Activated CD8-positive, alpha-beta memory T cell treated with anti-CD3 and anti-CD28 coated beads, Interleukin-2, amount 10 ng/mL, durations not matched to agents 7 days and 5 days (primary cell): ENCODE results near the gene AHCYL2. TPM values are rescaled to one million over a fixed set of nuclear protein-coding genes. Genes with fewer than 3 reads are reported as not detected.

Experiments used
- ATAC-seq: fragments of 150-1000 bp; cut with Tn5 transposase; one replicate; pipeline ENCODE4 v1.10.0; 2021; ENCODE audit warnings: moderate library complexity
- CTCF ChIA-PET: fragments of 350-600 bp; sonication (Branson Sonifier 250); formaldehyde crosslinking; loops from one replicate; lab custom pipeline; 2021; ENCODE audit warnings: antibody characterized with exemption; lab: Charles Lee
- DNase-seq: peaks from one replicate; pipeline ENCODE4 v3.0.0-alpha.2; 2020
- H3K27ac Mint-ChIP-seq: one replicate; pipeline ENCODE4 v1.8.0; 2021; ENCODE audit warnings: mild to moderate bottlenecking, mixed read lengths
- H3K27me3 Mint-ChIP-seq: one replicate; pipeline ENCODE4 v1.8.0; 2021; ENCODE audit warnings: mixed read lengths
- H3K36me3 Mint-ChIP-seq: one replicate; pipeline ENCODE4 v1.8.0; 2021; ENCODE audit warnings: mild to moderate bottlenecking, mixed read lengths
- H3K4me1 Mint-ChIP-seq: one replicate; pipeline ENCODE4 v1.8.0; 2021; ENCODE audit warnings: mixed read lengths
- H3K4me3 Mint-ChIP-seq: one replicate; pipeline ENCODE4 v1.8.0; 2021; ENCODE audit warnings: mild to moderate bottlenecking, moderate library complexity, mixed read lengths
- H3K9me3 Mint-ChIP-seq: one replicate; pipeline ENCODE4 v1.8.0; 2022; ENCODE audit warnings: low read depth, mixed read lengths
- total RNA-seq, 2 experiments: library from RNA; stranded (reverse); gene quantifications; one replicate each; pipeline ENCODE4 v1.2.3, GENCODE V29; 2021

Gene AHCYL2
- total RNA-seq, 2 experiments from 2014 or later: 12.7 to 12.8 TPM

DNA sequence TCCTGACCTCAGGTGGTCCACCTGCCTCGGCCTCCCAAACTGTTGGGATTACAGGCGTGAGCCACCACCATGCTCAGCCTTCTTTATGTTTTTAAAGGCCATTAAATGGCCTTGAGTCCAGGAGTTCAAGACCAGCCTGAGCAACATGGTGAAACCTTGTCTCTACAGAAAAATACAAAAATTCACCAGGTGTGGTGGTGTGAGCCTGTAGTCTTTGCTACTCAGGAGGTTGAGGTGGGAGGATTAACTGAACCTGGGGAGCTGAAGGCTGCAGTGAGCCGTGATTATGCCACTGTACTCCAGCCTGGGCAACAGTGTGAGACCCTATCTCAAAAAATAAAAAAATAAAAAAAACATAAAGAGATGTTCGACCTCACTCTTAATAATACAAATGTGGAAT is 25.4 kb upstream of the AHCYL2 start:
- CTCF ChIA-PET: interaction anchor here (0.7 to 1.3 kb wide), 3 partner anchors 10 to 36 kb away, joined by 3 to 4 read pairs (median 4); no protein-coding TSS in a partner anchor
- Mint-ChIP-seq H3K9me3 (no peaks in the 10 kb centered on the region), H3K4me1 (no peaks in the 10 kb centered on the region), H3K36me3 (no peaks in the 10 kb centered on the region), H3K4me3 (no peak overlapping the region), H3K27me3 (peaks cover 17% of the 10 kb centered on the region), H3K27ac (no peak overlapping the region)
- no peak for ATAC-seq
- DNase-seq: no peak

DNA sequence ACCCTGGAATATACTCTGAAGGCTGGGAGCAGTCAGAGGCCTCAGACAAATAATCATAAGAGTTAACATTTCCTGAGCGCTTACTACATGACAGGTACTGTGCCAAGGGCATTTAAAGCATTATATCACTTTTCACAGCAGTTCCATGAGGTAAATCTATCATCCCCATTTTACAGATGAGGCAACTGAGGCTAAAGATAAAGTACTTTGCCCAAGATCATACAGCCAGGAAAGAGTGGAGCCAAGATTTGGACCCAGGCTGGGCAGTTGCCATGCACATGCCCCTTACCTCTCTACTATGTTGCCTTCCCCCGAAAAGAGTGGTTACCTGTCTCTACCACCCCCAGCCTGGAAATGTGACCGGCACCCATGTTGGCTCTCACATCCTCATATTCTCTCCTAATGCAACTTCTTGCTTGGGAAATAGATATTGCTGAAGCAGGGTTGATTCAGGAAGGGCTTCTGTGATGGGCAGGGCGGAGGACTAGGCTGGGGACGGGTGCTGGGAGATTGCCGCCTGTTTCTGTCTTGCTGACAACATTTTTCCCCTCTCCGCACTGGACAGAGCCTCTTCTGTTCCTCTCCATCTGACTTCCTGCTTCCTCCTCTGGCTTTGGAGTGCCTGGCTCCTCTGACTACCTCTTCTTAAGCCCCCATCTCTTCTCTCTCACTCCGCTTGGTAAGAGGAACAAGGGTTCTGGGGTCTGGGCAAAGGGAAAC is 22.6 kb upstream of the AHCYL2 start:
- H3K27me3 Mint-ChIP-seq: peaks cover 15% of the 10 kb centered on the region
- CTCF ChIA-PET: no interaction called here
- DNase-seq: no peak
- H3K4me3 Mint-ChIP-seq: no peak overlapping the region
- no peaks in the 10 kb centered on the region for H3K4me1 Mint-ChIP-seq
- H3K27ac Mint-ChIP-seq: no peak overlapping the region
- no peaks in the 10 kb centered on the region for H3K36me3 Mint-ChIP-seq
- ATAC-seq: no peak
- no peaks in the 10 kb centered on the region for H3K9me3 Mint-ChIP-seq

DNA sequence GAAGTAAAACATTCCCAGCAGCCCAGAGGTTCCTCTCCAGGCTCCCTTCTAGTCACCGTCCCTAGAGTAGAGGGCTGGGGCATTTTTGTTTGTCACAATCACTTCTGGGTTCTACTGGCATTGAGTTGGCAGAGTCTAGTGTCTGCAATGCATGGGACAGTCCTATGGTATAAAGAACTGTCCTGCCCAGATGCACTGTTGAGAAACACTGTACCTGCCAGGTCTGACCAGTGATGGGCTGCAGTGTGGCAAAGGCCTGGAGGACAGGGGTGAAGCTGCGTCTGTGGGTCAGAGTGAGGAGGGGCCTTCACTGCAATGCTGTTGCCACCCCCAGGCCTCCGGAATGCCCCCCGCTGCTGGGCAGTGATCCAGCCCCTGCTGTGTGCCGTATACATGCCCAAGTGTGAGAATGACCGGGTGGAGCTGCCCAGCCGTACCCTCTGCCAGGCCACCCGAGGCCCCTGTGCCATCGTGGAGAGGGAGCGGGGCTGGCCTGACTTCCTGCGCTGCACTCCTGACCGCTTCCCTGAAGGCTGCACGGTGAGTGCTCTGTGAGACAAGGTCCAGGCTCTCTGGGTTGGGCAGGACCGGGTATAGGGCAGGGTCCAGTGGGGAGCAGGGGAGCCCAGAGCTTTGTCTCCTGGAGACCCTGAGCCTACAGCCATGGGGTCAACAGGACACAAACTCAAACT is 21.6 kb upstream of the AHCYL2 start:
- CTCF ChIA-PET: interaction anchor here (0.7 kb wide), 1 partner anchor 112 kb away, joined by 3 read pairs; no protein-coding TSS in a partner anchor
- ATAC-seq (no peak), DNase-seq (no peak)
- Mint-ChIP-seq H3K9me3 (no peaks in the 10 kb centered on the region), H3K4me1 (no peaks in the 10 kb centered on the region), H3K27ac (no peak overlapping the region), H3K4me3 (no peak overlapping the region), H3K36me3 (no peaks in the 10 kb centered on the region), H3K27me3 (peaks cover 14% of the 10 kb centered on the region)

DNA sequence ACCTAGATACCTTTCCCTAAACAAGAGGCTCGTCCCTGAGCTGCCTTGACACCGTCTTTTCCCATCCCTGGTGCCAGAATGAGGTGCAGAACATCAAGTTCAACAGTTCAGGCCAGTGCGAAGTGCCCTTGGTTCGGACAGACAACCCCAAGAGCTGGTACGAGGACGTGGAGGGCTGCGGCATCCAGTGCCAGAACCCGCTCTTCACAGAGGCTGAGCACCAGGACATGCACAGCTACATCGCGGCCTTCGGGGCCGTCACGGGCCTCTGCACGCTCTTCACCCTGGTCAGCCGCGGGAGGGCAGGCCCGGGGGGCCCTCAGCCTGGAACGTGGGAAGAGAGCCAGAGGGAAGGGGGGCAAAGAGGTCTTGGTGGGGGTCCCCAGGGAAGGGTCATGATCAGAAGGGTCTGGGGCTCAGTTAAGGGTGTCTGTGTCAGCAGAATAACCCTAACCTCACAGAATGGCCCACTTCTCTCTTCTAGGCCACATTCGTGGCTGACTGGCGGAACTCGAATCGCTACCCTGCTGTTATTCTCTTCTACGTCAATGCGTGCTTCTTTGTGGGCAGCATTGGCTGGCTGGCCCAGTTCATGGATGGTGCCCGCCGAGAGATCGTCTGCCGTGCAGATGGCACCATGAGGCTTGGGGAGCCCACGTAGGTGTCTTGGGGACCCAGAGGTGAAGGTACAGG is 19.6 kb upstream of the AHCYL2 start:
- CTCF ChIA-PET: no interaction called here
- no peaks in the 10 kb centered on the region for H3K36me3 Mint-ChIP-seq
- no peaks in the 10 kb centered on the region for H3K9me3 Mint-ChIP-seq
- no peak overlapping the region for H3K4me3 Mint-ChIP-seq
- ATAC-seq (no peak), DNase-seq (no peak)
- no peaks in the 10 kb centered on the region for H3K4me1 Mint-ChIP-seq
- H3K27me3 Mint-ChIP-seq: peaks cover 16% of the 10 kb centered on the region
- H3K27ac Mint-ChIP-seq: no peak overlapping the region

DNA sequence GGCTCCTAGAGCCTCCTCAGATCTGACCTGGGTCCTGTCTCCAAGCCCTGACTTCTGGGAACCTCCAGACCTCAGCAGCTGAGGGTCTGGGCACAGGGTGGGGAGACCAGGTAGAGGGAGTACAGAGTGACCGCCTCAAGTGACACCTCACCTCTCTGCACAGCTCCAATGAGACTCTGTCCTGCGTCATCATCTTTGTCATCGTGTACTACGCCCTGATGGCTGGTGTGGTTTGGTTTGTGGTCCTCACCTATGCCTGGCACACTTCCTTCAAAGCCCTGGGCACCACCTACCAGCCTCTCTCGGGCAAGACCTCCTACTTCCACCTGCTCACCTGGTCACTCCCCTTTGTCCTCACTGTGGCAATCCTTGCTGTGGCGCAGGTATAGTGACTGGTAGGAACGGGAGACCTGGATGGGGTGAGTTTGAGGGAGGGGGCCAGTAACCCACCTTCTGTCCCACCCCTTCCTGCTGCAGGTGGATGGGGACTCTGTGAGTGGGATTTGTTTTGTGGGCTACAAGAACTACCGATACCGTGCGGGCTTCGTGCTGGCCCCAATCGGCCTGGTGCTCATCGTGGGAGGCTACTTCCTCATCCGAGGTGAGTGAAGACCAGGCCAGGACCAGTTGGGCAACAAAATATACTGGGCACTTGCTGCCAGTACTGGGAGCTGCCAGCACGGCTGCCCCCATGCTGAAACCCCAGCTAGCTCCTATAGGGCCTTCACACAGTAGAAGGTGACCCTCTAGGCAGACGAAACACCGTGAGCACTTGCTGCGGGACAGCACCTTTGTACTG is 18.6 kb upstream of the AHCYL2 start:
- H3K4me3 Mint-ChIP-seq: no peak overlapping the region
- CTCF ChIA-PET: interaction anchor here (0.7 to 2.3 kb wide), 4 partner anchors 9 to 66 kb away, joined by 3 to 9 read pairs (median 6); no protein-coding TSS in a partner anchor
- ATAC-seq: no peak
- H3K27me3 Mint-ChIP-seq: peaks cover 20% of the 10 kb centered on the region
- H3K9me3 Mint-ChIP-seq: no peaks in the 10 kb centered on the region
- H3K27ac Mint-ChIP-seq: no peak overlapping the region
- no peak for DNase-seq
- H3K4me1 Mint-ChIP-seq: no peaks in the 10 kb centered on the region
- H3K36me3 Mint-ChIP-seq: no peaks in the 10 kb centered on the region

DNA sequence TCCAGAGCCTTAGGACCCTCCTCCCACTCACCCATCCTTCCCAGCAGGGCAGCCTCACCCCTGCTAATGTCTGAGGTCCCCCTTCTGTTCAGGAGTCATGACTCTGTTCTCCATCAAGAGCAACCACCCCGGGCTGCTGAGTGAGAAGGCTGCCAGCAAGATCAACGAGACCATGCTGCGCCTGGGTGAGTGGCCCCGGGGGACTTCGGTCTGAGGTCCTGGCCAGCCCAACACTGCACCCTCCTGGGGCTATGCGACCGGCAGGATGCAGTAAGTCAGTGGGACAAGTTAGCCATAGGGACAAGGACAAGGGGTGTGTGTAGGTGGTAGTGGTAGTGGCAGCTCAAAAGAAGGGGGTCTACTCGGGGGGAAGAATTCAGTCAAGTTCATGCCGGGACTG is 16.2 kb upstream of the AHCYL2 start:
- Mint-ChIP-seq H3K27ac (no peak overlapping the region), H3K27me3 (peaks cover 11% of the 10 kb centered on the region), H3K4me1 (no peaks in the 10 kb centered on the region), H3K36me3 (no peaks in the 10 kb centered on the region), H3K9me3 (no peaks in the 10 kb centered on the region), H3K4me3 (no peak overlapping the region)
- no peak for DNase-seq
- CTCF ChIA-PET: interaction anchor here (0.6 to 3.0 kb wide), 6 partner anchors 10 to 46 kb away, joined by 3 to 22 read pairs (median 6); no protein-coding TSS in a partner anchor
- ATAC-seq: no peak

DNA sequence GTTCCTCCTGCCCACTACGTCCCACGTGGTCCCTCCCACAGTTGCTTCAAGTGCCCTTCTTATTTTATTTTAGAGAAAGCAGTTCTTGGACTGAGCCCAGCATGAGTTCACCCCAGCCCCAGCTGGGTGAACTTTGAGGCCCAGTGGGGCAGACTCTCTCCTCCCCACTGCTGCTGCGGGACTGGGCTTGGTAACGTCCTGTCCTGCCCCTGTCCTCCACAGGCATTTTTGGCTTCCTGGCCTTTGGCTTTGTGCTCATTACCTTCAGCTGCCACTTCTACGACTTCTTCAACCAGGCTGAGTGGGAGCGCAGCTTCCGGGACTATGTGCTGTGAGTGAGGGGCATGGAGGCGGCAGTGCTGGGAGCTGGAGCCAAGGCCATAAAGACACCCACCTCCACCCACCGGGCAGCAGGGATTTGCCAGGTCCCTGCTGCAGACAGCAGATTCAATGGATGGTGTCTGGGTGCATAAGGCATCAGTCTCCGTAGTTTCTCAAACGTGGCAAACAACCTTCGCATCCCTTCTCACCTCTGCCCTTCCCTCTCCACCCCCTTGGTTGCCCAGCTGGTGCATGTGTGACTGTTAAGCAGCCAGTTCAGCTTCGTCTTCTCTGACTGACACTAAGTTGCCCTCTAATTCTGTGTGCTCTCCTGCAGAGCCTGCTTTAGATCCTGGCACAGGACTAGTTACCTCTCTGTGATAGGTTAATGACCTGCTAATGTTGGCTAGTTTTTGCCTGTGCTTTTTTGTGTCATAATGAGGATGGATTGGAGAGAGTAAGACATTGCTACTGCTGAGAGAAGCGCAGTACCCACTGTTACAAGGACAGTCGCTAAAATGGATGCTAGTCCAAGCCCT is 15.5 kb upstream of the AHCYL2 start:
- H3K36me3 Mint-ChIP-seq: no peaks in the 10 kb centered on the region
- peaks cover 11% of the 10 kb centered on the region for H3K27me3 Mint-ChIP-seq
- CTCF ChIA-PET: interaction anchor here (0.6 to 3.0 kb wide), 11 partner anchors 9 to 255 kb away, joined by 3 to 22 read pairs (median 4); no protein-coding TSS in a partner anchor
- no peak overlapping the region for H3K27ac Mint-ChIP-seq
- ATAC-seq (no peak), DNase-seq (no peak)
- H3K4me1 Mint-ChIP-seq: no peaks in the 10 kb centered on the region
- H3K9me3 Mint-ChIP-seq: no peaks in the 10 kb centered on the region
- H3K4me3 Mint-ChIP-seq: no peak overlapping the region

DNA sequence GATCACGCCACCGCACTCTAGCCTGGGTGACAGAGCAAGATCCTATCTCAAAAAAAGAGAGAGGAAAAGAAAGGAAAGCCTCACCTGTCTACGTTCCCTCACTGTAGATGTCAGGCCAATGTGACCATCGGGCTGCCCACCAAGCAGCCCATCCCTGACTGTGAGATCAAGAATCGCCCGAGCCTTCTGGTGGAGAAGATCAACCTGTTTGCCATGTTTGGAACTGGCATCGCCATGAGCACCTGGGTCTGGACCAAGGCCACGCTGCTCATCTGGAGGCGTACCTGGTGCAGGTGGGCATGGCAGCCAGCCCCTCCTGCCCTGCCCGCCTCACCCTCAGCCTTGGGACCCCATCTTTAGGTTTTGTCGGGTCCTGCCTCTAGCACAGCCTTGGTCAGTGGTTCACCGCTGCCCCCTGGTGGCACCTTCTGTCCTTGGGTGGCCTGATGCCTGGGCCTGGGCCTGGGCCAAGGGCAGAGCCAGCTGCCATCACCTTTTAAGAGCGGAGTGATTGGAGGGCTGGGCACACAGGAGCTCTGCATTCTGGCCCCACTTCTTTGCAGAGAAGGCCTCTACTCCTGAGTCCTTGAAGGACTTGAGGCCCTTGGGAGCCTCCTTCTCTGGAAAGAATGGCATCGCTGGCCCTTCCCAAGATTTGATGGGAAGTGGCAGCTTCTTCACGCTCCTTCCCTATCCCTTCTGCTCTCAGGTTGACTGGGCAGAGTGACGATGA is 14.4 kb upstream of the AHCYL2 start:
- no peaks in the 10 kb centered on the region for H3K9me3 Mint-ChIP-seq
- H3K36me3 Mint-ChIP-seq: no peaks in the 10 kb centered on the region
- no peak overlapping the region for H3K27ac Mint-ChIP-seq
- H3K4me3 Mint-ChIP-seq: no peak overlapping the region
- H3K27me3 Mint-ChIP-seq: peaks cover 11% of the 10 kb centered on the region
- CTCF ChIA-PET: interaction anchor here (0.7 to 3.0 kb wide), 14 partner anchors 9 to 124 kb away, joined by 3 to 22 read pairs (median 4); no protein-coding TSS in a partner anchor
- peak; percentile 91 for ATAC-seq
- no peaks in the 10 kb centered on the region for H3K4me1 Mint-ChIP-seq
- DNase-seq: peak; percentile 80

DNA sequence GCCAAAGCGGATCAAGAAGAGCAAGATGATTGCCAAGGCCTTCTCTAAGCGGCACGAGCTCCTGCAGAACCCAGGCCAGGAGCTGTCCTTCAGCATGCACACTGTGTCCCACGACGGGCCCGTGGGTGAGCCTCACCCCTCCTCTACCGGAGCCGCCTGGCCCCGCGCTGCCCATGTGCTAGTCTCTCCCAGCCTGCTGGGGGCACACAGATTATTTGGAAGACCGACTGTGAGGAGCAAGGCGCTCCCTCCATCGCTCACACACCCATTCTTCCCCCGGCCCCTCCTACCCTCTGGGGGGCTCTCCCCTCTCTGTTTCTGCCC is 13.9 kb upstream of the AHCYL2 start:
- no peak for DNase-seq
- Mint-ChIP-seq H3K27ac (no peak overlapping the region), H3K9me3 (no peaks in the 10 kb centered on the region), H3K4me1 (no peaks in the 10 kb centered on the region), H3K4me3 (no peak overlapping the region), H3K27me3 (peaks cover 11% of the 10 kb centered on the region), H3K36me3 (no peaks in the 10 kb centered on the region)
- CTCF ChIA-PET: interaction anchor here (0.9 to 3.0 kb wide), 10 partner anchors 8 to 124 kb away, joined by 3 to 22 read pairs (median 3); no protein-coding TSS in a partner anchor
- no peak for ATAC-seq

DNA sequence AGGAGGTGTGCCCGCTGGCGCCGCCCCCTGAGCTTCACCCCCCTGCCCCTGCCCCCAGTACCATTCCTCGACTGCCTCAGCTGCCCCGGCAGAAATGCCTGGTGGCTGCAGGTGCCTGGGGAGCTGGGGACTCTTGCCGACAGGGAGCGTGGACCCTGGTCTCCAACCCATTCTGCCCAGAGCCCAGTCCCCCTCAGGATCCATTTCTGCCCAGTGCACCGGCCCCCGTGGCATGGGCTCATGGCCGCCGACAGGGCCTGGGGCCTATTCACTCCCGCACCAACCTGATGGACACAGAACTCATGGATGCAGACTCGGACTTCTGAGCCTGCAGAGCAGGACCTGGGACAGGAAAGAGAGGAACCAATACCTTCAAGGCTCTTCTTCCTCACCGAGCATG is 12.7 kb upstream of the AHCYL2 start:
- no peaks in the 10 kb centered on the region for H3K36me3 Mint-ChIP-seq

DNA sequence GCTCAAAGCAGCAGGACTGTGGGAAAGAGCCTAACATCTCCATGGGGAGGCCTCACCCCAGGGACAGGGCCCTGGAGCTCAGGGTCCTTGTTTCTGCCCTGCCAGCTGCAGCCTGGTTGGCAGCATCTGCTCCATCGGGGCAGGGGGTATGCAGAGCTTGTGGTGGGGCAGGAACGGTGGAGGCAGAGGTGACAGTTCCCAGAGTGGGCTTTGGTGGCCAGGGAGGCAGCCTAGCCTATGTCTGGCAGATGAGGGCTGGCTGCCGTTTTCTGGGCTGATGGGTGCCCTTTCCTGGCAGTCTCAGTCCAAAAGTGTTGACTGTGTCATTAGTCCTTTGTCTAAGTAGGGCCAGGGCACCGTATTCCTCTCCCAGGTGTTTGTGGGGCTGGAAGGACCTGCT is 12.2 kb upstream of the AHCYL2 start:
- Mint-ChIP-seq H3K4me3 (no peak overlapping the region), H3K27ac (no peak overlapping the region), H3K9me3 (no peaks in the 10 kb centered on the region), H3K36me3 (no peaks in the 10 kb centered on the region), H3K27me3 (peaks cover 15% of the 10 kb centered on the region), H3K4me1 (no peaks in the 10 kb centered on the region)
- CTCF ChIA-PET: interaction anchor here (0.5 to 3.3 kb wide), 2 partner anchors 49 to 128 kb away, joined by 3 to 20 read pairs; no protein-coding TSS in a partner anchor
- ATAC-seq (no peak), DNase-seq (no peak)

More for the DNA sequence above, 12.7 kb upstream of the AHCYL2 start:
- peaks cover 13% of the 10 kb centered on the region for H3K27me3 Mint-ChIP-seq
- H3K9me3 Mint-ChIP-seq: no peaks in the 10 kb centered on the region
- H3K27ac Mint-ChIP-seq: no peak overlapping the region
- no peak for ATAC-seq
- no peak overlapping the region for H3K4me3 Mint-ChIP-seq
- CTCF ChIA-PET: interaction anchor here (1.0 to 3.3 kb wide), 2 partner anchors 46 to 49 kb away, joined by 4 to 20 read pairs; no protein-coding TSS in a partner anchor
- no peaks in the 10 kb centered on the region for H3K4me1 Mint-ChIP-seq
- no peak for DNase-seq
